Measurements from ENCODE around the gene SPTBN4. TPM values are rescaled to one million over a fixed set of nuclear protein-coding genes. Genes with fewer than 3 reads are reported as not detected.
"Not testable (repeated sequence)": the region's sequence is repeated elsewhere in the genome, so short reads cannot be mapped to it uniquely, and the experiment has no call there.

Gene SPTBN4
- total RNA-seq, 4 donors from 2014 or later, result 0.30 to 1.2 (median 0.71) TPM

DNA sequence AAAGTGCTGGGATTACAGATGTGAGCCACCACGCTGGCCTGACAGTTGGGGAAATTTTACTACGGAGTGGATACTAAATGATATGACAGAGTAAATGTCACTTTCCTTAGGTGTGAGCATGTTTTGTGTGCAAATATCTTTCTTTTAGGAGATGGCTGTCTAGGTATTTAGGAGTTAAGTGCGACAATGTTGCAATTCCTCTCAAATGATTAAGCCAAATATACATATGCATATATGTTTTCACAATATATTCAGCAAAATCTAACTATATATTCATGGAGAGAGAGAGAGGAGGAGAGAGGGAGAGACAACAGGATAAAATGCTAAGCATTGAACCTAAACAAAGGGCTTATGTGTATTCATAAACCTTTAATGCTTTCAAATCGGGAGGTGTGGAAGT lies 17.3 kb upstream of the SPTBN4 start:
- H3K36me3 ChIP-seq, result peaks cover 30% of the 10 kb centered on the region
- no peak overlapping the region for H3K4me3 ChIP-seq
- H3K27me3 ChIP-seq, result no peaks in the 10 kb centered on the region
- DNase-seq (ENCODE audit: low spot score in 2 of 2), result no peak
- TF ChIP-seq, protein P1, sequence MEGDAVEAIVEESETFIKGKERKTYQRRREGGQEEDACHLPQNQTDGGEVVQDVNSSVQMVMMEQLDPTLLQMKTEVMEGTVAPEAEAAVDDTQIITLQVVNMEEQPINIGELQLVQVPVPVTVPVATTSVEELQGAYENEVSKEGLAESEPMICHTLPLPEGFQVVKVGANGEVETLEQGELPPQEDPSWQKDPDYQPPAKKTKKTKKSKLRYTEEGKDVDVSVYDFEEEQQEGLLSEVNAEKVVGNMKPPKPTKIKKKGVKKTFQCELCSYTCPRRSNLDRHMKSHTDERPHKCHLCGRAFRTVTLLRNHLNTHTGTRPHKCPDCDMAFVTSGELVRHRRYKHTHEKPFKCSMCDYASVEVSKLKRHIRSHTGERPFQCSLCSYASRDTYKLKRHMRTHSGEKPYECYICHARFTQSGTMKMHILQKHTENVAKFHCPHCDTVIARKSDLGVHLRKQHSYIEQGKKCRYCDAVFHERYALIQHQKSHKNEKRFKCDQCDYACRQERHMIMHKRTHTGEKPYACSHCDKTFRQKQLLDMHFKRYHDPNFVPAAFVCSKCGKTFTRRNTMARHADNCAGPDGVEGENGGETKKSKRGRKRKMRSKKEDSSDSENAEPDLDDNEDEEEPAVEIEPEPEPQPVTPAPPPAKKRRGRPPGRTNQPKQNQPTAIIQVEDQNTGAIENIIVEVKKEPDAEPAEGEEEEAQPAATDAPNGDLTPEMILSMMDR (IDR thresholded peaks at IDR 0.05), result no peak
- TF ChIP-seq POLR2A (IDR thresholded peaks at IDR 0.05) (no peak), POLR2AphosphoS5 (IDR thresholded peaks at IDR 0.05) (no peak), EP300 (IDR thresholded peaks at IDR 0.05) (no peak)
- H3K27ac ChIP-seq, result no peak overlapping the region
- H3K9me3 ChIP-seq, result no peaks in the 10 kb centered on the region
- H3K4me1 ChIP-seq, result peaks cover 13% of the 10 kb centered on the region
- 94% methylated on average over 4 of the region's 4 CpGs for WGBS

DNA sequence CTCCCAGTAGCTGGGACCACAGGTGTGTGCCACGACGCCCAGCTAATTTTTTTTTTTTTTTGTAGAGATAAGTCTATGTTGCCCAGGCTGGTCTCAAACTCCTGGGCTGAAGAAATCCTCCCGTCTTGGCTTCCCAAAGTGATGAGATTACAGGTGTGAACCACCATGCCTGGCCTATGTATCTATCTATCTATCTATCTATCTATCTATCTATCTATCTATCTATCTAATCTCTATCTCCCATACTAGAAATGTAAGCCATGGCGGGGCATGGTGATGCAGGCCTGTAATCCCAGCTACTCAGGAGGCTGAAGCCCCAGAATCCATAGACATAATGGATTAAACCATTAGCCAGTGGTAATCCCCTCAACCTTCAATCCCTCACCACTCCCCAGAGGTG lies 16.1 kb upstream of the SPTBN4 start:
- H3K36me3 ChIP-seq, result peaks cover 40% of the 10 kb centered on the region
- H3K27ac ChIP-seq, result no peak overlapping the region
- no peaks in the 10 kb centered on the region for H3K9me3 ChIP-seq
- TF ChIP-seq POLR2A (IDR thresholded peaks at IDR 0.05) (no peak), POLR2AphosphoS5 (IDR thresholded peaks at IDR 0.05) (no peak), EP300 (IDR thresholded peaks at IDR 0.05) (no peak)
- TF ChIP-seq, protein P1 (IDR thresholded peaks at IDR 0.05), result no peak
- H3K4me1 ChIP-seq, result peaks cover 4% of the 10 kb centered on the region
- H3K27me3 ChIP-seq, result no peaks in the 10 kb centered on the region
- 92% methylated on average over 4 of the region's 4 CpGs for WGBS
- H3K4me3 ChIP-seq, result no peak overlapping the region
- DNase-seq (ENCODE audit: low spot score in 2 of 2), result no peak

DNA sequence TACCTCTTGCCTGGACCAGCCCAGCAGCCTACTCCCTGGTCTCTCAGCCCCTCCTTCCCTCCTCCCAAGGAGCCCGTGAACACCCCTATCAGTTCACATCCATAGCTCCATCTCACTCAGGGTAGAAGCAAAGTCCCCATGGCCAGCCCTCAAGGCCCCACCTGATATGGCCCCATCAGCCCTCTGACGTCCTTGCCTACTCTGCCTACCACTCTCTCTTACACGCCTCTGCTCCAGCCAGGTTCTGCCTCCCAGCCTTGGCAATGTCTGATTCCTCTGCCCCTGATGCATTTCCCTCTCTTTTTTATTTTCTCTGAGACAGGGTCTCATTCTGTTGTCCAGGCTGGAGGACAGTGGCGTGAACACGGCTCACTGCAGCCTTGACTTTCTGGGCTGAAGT lies 14.8 kb upstream of the SPTBN4 start:
- TF ChIP-seq, protein P1 (IDR thresholded peaks at IDR 0.05), result no peak
- no peak for TF ChIP-seq POLR2A (IDR thresholded peaks at IDR 0.05)
- no peak for TF ChIP-seq EP300 (IDR thresholded peaks at IDR 0.05)
- TF ChIP-seq POLR2AphosphoS5 (IDR thresholded peaks at IDR 0.05), result no peak
- WGBS, result 64% methylated on average over 5 of the region's 5 CpGs
- H3K9me3 ChIP-seq, result no peaks in the 10 kb centered on the region
- H3K4me3 ChIP-seq, result no peak overlapping the region
- no peaks in the 10 kb centered on the region for H3K4me1 ChIP-seq
- no peak for DNase-seq (ENCODE audit: low spot score in 2 of 2)
- H3K36me3 ChIP-seq, result peaks cover 40% of the 10 kb centered on the region
- H3K27me3 ChIP-seq, result no peaks in the 10 kb centered on the region
- no peak overlapping the region for H3K27ac ChIP-seq

DNA sequence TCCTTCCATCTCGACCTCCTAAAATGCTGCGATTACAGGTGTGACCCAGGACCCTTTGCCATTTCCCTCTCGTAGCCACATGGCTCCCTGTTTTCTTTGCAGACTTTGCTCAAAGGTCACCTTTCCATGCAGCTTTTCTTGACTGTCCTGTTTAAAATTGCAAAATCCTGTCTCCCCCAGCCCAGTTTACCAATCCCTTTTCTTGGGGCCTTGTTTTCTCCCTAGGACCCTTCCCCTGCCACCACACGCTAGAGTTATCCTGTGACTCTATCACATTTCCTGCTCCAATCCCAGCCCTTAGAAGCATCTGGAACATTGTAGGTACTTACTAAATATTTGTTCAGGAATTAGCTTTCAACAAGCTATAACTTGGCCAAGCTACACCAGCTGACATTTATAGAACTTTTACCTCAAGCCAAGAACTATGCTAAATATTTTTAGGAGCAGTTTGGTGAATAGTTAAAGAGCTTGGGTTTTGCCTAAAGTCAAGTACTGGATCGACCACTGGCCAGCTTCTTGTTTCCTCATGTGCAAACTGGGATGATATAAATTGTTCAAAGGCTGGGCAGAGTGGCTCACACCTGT lies 13.6 kb upstream of the SPTBN4 start:
- Histone ChIP-seq H3K27ac (no peak overlapping the region), H3K4me1 (no peaks in the 10 kb centered on the region), H3K9me3 (no peaks in the 10 kb centered on the region), H3K36me3 (peaks cover 40% of the 10 kb centered on the region), H3K4me3 (no peak overlapping the region), H3K27me3 (no peaks in the 10 kb centered on the region)
- WGBS, result 67% methylated on average over 5 of the region's 5 CpGs
- TF ChIP-seq POLR2A (IDR thresholded peaks at IDR 0.05) (no peak), POLR2AphosphoS5 (IDR thresholded peaks at IDR 0.05) (no peak), EP300 (IDR thresholded peaks at IDR 0.05) (no peak)
- TF ChIP-seq, protein P1 (IDR thresholded peaks at IDR 0.05), result no peak
- DNase-seq (ENCODE audit: low spot score in 2 of 2), result no peak

DNA sequence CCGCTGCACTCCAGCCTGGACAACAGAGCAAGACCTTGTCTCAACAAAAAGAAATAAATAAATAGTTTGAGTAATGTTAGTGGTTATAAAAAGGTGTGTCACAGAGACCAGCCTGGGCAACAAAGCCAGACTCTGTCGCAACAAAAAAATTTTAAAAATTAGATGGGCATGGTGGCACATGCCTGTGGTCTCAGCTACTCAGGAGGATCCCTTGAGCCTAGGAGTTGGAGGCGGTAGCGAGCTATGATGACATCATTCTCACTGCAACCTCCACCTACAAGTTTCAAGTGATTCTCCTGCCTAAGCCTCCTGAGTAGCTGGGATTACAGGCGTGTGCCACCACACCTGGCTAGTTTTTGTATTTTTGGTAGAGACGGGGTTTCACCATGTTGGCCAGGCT lies 12.9 kb upstream of the SPTBN4 start:
- H3K36me3 ChIP-seq, result peaks cover 35% of the 10 kb centered on the region
- DNase-seq (ENCODE audit: low spot score in 2 of 2); H3K27ac ChIP-seq: not testable (repeated sequence)

DNA sequence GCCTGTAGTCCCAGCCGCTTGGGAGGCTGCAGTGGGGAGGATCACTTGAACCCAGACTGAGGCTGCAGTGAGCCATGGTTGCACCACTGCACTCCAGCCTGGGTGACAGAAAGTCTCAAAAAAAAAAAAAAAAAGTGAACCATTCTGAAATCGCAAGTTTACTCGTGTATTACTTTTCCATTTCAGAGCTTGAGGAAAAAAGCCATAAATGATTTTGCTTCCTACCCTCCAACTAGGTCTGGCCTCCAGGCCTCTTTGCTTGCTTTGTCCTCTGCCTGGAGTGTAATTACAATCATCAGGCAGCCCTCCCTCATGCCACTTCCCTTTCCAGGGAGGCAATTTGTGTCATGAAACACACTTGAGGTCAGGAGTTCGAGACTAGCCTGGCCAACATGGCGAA lies 9.8 kb upstream of the SPTBN4 start:
- no peak for TF ChIP-seq POLR2AphosphoS5 (IDR thresholded peaks at IDR 0.05)
- no peak for TF ChIP-seq EP300 (IDR thresholded peaks at IDR 0.05)
- TF ChIP-seq, protein P1 (IDR thresholded peaks at IDR 0.05), result no peak
- TF ChIP-seq POLR2A (IDR thresholded peaks at IDR 0.05), result no peak
- Histone ChIP-seq H3K27me3 (no peaks in the 10 kb centered on the region), H3K36me3 (peaks cover 25% of the 10 kb centered on the region), H3K9me3 (no peaks in the 10 kb centered on the region), H3K4me1 (no peaks in the 10 kb centered on the region), H3K4me3 (no peak overlapping the region), H3K27ac (no peak overlapping the region)
- WGBS, result 91% methylated on average over 5 of the region's 5 CpGs
- no peak for DNase-seq (ENCODE audit: low spot score in 2 of 2)

More for the DNA sequence above, 12.9 kb upstream of the SPTBN4 start:
- H3K9me3 ChIP-seq, H3K4me1 ChIP-seq, H3K4me3 ChIP-seq, H3K27me3 ChIP-seq: not testable (repeated sequence)
- WGBS, result 70% methylated on average over 6 of the region's 6 CpGs
